ENCODE results near the gene SEC24C. TPM values are rescaled to one million over a fixed set of nuclear protein-coding genes. Genes with fewer than 3 reads are reported as not detected.

SEC24C gene
- total RNA-seq, 1 donor from 2014 or later = 96.5 TPM

- H3K9me3 Mint-ChIP-seq (ENCODE audit: low read depth) = no peaks in the 10 kb centered on the region
- H3K36me3 Mint-ChIP-seq (ENCODE audit: insufficient read depth) = peaks cover 21% of the 10 kb centered on the region
- no peak for DNase-seq (ENCODE audit: low spot score, unreplicated experiment)
- peak overlapping the region; percentile 17 for H3K27ac Mint-ChIP-seq
- no peak overlapping the region for H3K4me3 Mint-ChIP-seq (ENCODE audit: low read depth)
- no peak for TF ChIP-seq CTCF (IDR thresholded peaks at IDR 0.05; ENCODE audit: unreplicated experiment)
- H3K4me1 Mint-ChIP-seq (ENCODE audit: low read depth) = peaks cover 2% of the 10 kb centered on the region
- no peaks in the 10 kb centered on the region for H3K27me3 Mint-ChIP-seq
These were observed 15.4 kb downstream of the SEC24C start for GRCh38 chr10:73759512-73760115.

DNA sequence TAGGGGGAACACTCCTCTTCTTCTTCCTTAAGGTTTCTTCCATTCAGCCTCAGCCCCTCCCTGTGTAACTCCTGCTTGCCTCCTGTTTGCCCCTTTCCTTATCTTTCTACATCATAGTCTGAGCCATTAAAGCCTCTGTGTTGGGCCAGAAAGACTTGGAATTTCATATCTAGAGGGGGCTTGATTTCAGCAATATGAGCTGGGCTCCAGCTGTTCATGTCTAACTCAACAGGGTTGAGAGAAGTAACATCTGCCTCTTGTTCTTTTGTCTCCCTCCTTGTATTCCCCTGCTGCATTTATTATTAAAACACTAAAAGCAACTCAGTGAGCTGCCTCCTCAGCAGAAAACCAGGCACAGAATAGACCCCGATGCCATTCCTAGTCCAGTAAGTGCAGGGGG is 17.6 kb downstream of the SEC24C start:
- H3K9me3 Mint-ChIP-seq (ENCODE audit: low read depth) = no peaks in the 10 kb centered on the region
- TF ChIP-seq CTCF (IDR thresholded peaks at IDR 0.05; ENCODE audit: unreplicated experiment) = no peak
- no peak for DNase-seq (ENCODE audit: low spot score, unreplicated experiment)
- H3K27me3 Mint-ChIP-seq = no peaks in the 10 kb centered on the region
- H3K36me3 Mint-ChIP-seq (ENCODE audit: insufficient read depth) = peaks cover 31% of the 10 kb centered on the region
- H3K27ac Mint-ChIP-seq = no peak overlapping the region
- no peak overlapping the region for H3K4me3 Mint-ChIP-seq (ENCODE audit: low read depth)
- H3K4me1 Mint-ChIP-seq (ENCODE audit: low read depth) = peaks cover 2% of the 10 kb centered on the region

GRCh38 chr10:73762915-73763314 is 18.7 kb downstream of the SEC24C start:
- TF ChIP-seq CTCF (IDR thresholded peaks at IDR 0.05; ENCODE audit: unreplicated experiment) = no peak
- peaks cover 34% of the 10 kb centered on the region for H3K36me3 Mint-ChIP-seq (ENCODE audit: insufficient read depth)
- H3K4me3 Mint-ChIP-seq (ENCODE audit: low read depth) = no peak overlapping the region
- peaks cover 2% of the 10 kb centered on the region for H3K4me1 Mint-ChIP-seq (ENCODE audit: low read depth)
- DNase-seq (ENCODE audit: low spot score, unreplicated experiment) = no peak
- H3K27ac Mint-ChIP-seq = no peak overlapping the region
- H3K27me3 Mint-ChIP-seq = no peaks in the 10 kb centered on the region
- no peaks in the 10 kb centered on the region for H3K9me3 Mint-ChIP-seq (ENCODE audit: low read depth)

DNA sequence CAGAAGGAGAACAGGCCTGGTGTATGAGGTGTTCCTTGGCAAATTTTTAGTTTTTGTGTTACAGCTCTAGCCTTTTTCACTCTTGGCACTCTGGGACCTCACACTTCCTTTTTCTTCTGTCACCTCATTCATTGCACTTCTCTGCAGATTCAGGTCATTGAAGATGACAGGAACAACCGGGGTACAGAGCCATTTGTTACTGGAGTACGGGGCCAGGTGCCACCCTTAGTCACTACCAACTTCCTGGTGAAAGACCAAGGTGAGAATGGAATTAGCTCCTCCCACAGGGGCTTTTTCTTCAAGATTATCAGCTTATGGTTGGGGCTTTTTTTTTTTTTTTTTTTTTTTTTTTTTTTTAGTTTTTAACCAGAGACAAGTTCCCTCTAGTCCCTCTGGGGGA is 19.2 kb downstream of the SEC24C start:
- TF ChIP-seq CTCF (IDR thresholded peaks at IDR 0.05; ENCODE audit: unreplicated experiment) = no peak
- peaks cover 2% of the 10 kb centered on the region for H3K4me1 Mint-ChIP-seq (ENCODE audit: low read depth)
- no peak overlapping the region for H3K4me3 Mint-ChIP-seq (ENCODE audit: low read depth)
- no peak overlapping the region for H3K27ac Mint-ChIP-seq
- no peak for DNase-seq (ENCODE audit: low spot score, unreplicated experiment)
- no peaks in the 10 kb centered on the region for H3K27me3 Mint-ChIP-seq
- no peaks in the 10 kb centered on the region for H3K9me3 Mint-ChIP-seq (ENCODE audit: low read depth)
- H3K36me3 Mint-ChIP-seq (ENCODE audit: insufficient read depth) = peaks cover 34% of the 10 kb centered on the region

GRCh38 chr10:73765066-73765465 is 20.9 kb downstream of the SEC24C start:
- H3K27ac Mint-ChIP-seq = no peak overlapping the region
- H3K4me3 Mint-ChIP-seq (ENCODE audit: low read depth) = no peak overlapping the region
- peaks cover 41% of the 10 kb centered on the region for H3K36me3 Mint-ChIP-seq (ENCODE audit: insufficient read depth)
- H3K27me3 Mint-ChIP-seq = no peaks in the 10 kb centered on the region
- no peak for TF ChIP-seq CTCF (IDR thresholded peaks at IDR 0.05; ENCODE audit: unreplicated experiment)
- no peaks in the 10 kb centered on the region for H3K9me3 Mint-ChIP-seq (ENCODE audit: low read depth)
- DNase-seq (ENCODE audit: low spot score, unreplicated experiment) = no peak
- no peaks in the 10 kb centered on the region for H3K4me1 Mint-ChIP-seq (ENCODE audit: low read depth)
